SU-DHL-6 (cell line): Measurements from ENCODE around the gene ILRUN.
A peak's percentile ranks its signal among the peaks of the same experiment; 100 is the strongest.

Experiments used
- H2AFZ ChIP-seq: fragments of 200-600 bp; sonication (generic); 2 replicates; pipeline ENCODE4 v1.6.1; 2014; ENCODE audit warnings: low read depth, mild to moderate bottlenecking, moderate library complexity, mixed read lengths, antibody characterized with exemption, low read length; ENCODE audit not compliant: severe bottlenecking
- H3F3A ChIP-seq: fragments of 200-600 bp; shearing (Covaris generic); 2 replicates; pipeline ENCODE4 v1.6.0; 2016; ENCODE audit warnings: antibody characterized with exemption, mild to moderate bottlenecking; ENCODE audit not compliant: insufficient read depth
- H3K27ac ChIP-seq: fragments of 200-600 bp; sonication (generic); 2 replicates; pipeline ENCODE4 v1.5.1; 2016; ENCODE audit warnings: low read depth, mild to moderate bottlenecking, low read length, moderate library complexity, mixed read lengths
- H3K27me3 ChIP-seq: fragments of 200-600 bp; sonication (generic), shearing (Covaris generic); 2 replicates; pipeline ENCODE4 v1.6.0; 2014; ENCODE audit warnings: mild to moderate bottlenecking, low read length
- H3K36me3 ChIP-seq: fragments of 200-600 bp; sonication (generic); 2 replicates; pipeline ENCODE4 v1.6.1; 2014; ENCODE audit warnings: mild to moderate bottlenecking, low read length, mixed read lengths
- H3K4me2 ChIP-seq: fragments of 300-600, 200-600 bp; shearing (Covaris generic), sonication (generic); 2 replicates; pipeline ENCODE4 v1.6.0; 2014; ENCODE audit warnings: low read length, low read depth, mild to moderate bottlenecking; ENCODE audit not compliant: poor library complexity, severe bottlenecking
- H3K4me3 ChIP-seq: fragments of 200-600 bp; sonication (generic); 2 replicates; pipeline ENCODE4 v1.5.1; 2014; ENCODE audit warnings: antibody characterized with exemption, low read length, mild to moderate bottlenecking, mixed read lengths; ENCODE audit not compliant: insufficient read depth, poor library complexity, severe bottlenecking
- H3K79me2 ChIP-seq: fragments of 200-600 bp; sonication (generic); 2 replicates; pipeline ENCODE4 v1.6.1; 2014; ENCODE audit warnings: mild to moderate bottlenecking, low read length, moderate library complexity; ENCODE audit not compliant: insufficient read depth
- H3K9ac ChIP-seq: fragments of 200-600 bp; sonication (generic); 2 replicates; pipeline ENCODE4 v1.7.0; 2014; ENCODE audit warnings: mild to moderate bottlenecking, low read length
- H3K9me2 ChIP-seq: fragments of 200-600 bp; sonication (generic); replicated peaks from 2 replicates; pipeline ENCODE4 v1.6.1; 2014; ENCODE audit warnings: low read length; ENCODE audit not compliant: insufficient read depth
- H3K9me3 ChIP-seq: fragments of 200-600 bp; sonication (generic); 2 replicates; pipeline ENCODE4 v1.6.1; 2014; ENCODE audit warnings: low read length, mixed read lengths; ENCODE audit not compliant: insufficient read depth
- H4K20me1 ChIP-seq: fragments of 200-600 bp; sonication (generic); 2 replicates; pipeline ENCODE4 v1.6.1; 2014; ENCODE audit warnings: low read depth, mild to moderate bottlenecking, antibody characterized with exemption, low read length, moderate library complexity, mixed read lengths
- CTCF ChIP-seq: fragments of 200-600 bp; sonication (generic); IDR thresholded peaks from one replicate; pipeline ENCODE4 v1.5.1; 2017; ENCODE audit warnings: antibody characterized with exemption, mild to moderate bottlenecking, low read length, moderate library complexity; ENCODE audit not compliant: insufficient read depth, poor library complexity, severe bottlenecking
- EZH2phosphoT487 ChIP-seq: fragments of 200-600 bp; sonication (generic), shearing (Covaris generic); conservative IDR thresholded peaks from 2 replicates; pipeline ENCODE4 v1.6.1; 2018; ENCODE audit warnings: mild to moderate bottlenecking, antibody characterized with exemption, low read length, moderate library complexity, mixed read lengths

The ILRUN gene

GRCh38 chr6:34695729-34696188, 808 bp downstream of the ILRUN start:
- peak overlapping the region; percentile 14; the same call in 1 of the 2 replicates for H3K27ac ChIP-seq
- peaks cover 57% of the 10 kb centered on the region for H3K79me2 ChIP-seq
- no peaks in the 10 kb centered on the region for H3K9me2 ChIP-seq
- peak overlapping the region; percentile 58 for H2AFZ ChIP-seq
- no peak for TF ChIP-seq CTCF
- no peak for TF ChIP-seq EZH2phosphoT487
- 0 out of 2 replicates have a peak, but pooled peaks cover 3% of the 10 kb centered on the region for H3K36me3 ChIP-seq
- peaks cover 10% of the 10 kb centered on the region; the same call in 1 of the 2 replicates for H3F3A ChIP-seq
- H3K4me2 ChIP-seq, result peak overlapping the region; percentile 77
- H3K9me3 ChIP-seq, result no peaks in the 10 kb centered on the region
- H3K27me3 ChIP-seq, result no peaks in the 10 kb centered on the region
- H3K9ac ChIP-seq, result peak overlapping the region; percentile 88
- H3K4me3 ChIP-seq, result peak overlapping the region; percentile 80
- peaks cover 5% of the 10 kb centered on the region; the same call in 1 of the 2 replicates for H4K20me1 ChIP-seq

- H3K9me2 ChIP-seq, result no peaks in the 10 kb centered on the region
- no peak overlapping the region for H3K9ac ChIP-seq
- H3K36me3 ChIP-seq, result 0 out of 2 replicates have a peak, but pooled peaks cover 3% of the 10 kb centered on the region
- peaks cover 90% of the 10 kb centered on the region for H3K79me2 ChIP-seq
- no peak overlapping the region for H2AFZ ChIP-seq
- H3K27me3 ChIP-seq, result no peaks in the 10 kb centered on the region
- H3K4me3 ChIP-seq, result no peak overlapping the region
- H3K27ac ChIP-seq, result no peak overlapping the region
- peaks cover 8% of the 10 kb centered on the region for H4K20me1 ChIP-seq
- H3F3A ChIP-seq, result peaks cover 7% of the 10 kb centered on the region; the same call in 1 of the 2 replicates
- H3K4me2 ChIP-seq, result no peak overlapping the region
- TF ChIP-seq CTCF (no peak), EZH2phosphoT487 (no peak)
- no peaks in the 10 kb centered on the region for H3K9me3 ChIP-seq
These were observed 4.3 kb downstream of the ILRUN start for GRCh38 chr6:34692280-34692679.

GRCh38 chr6:34689742-34690141, 6.8 kb downstream of the ILRUN start:
- no peak overlapping the region for H2AFZ ChIP-seq
- H3K4me3 ChIP-seq, result no peak overlapping the region
- no peak overlapping the region for H3K9ac ChIP-seq
- no peaks in the 10 kb centered on the region for H3K9me3 ChIP-seq
- peaks cover 7% of the 10 kb centered on the region; the same call in 1 of the 2 replicates for H3F3A ChIP-seq
- TF ChIP-seq CTCF (no peak), EZH2phosphoT487 (no peak)
- no peak overlapping the region for H3K27ac ChIP-seq
- no peaks in the 10 kb centered on the region for H3K9me2 ChIP-seq
- H3K79me2 ChIP-seq, result peaks cover 97% of the 10 kb centered on the region
- H3K27me3 ChIP-seq, result no peaks in the 10 kb centered on the region
- H4K20me1 ChIP-seq, result peaks cover 3% of the 10 kb centered on the region; the same call in 1 of the 2 replicates
- 0 out of 2 replicates have a peak, but pooled peaks cover 3% of the 10 kb centered on the region for H3K36me3 ChIP-seq
- no peak overlapping the region for H3K4me2 ChIP-seq
